ENCODE results near the gene TXLNA. TPM values are rescaled to one million over a fixed set of nuclear protein-coding genes. Genes with fewer than 3 reads are reported as not detected.
A peak's percentile ranks its signal among the peaks of the same experiment; 100 is the strongest.
"Not testable (repeated sequence)": the region's sequence is repeated elsewhere in the genome, so short reads cannot be mapped to it uniquely, and the experiment has no call there.

The TXLNA gene
- 83.8 TPM for total RNA-seq

DNA sequence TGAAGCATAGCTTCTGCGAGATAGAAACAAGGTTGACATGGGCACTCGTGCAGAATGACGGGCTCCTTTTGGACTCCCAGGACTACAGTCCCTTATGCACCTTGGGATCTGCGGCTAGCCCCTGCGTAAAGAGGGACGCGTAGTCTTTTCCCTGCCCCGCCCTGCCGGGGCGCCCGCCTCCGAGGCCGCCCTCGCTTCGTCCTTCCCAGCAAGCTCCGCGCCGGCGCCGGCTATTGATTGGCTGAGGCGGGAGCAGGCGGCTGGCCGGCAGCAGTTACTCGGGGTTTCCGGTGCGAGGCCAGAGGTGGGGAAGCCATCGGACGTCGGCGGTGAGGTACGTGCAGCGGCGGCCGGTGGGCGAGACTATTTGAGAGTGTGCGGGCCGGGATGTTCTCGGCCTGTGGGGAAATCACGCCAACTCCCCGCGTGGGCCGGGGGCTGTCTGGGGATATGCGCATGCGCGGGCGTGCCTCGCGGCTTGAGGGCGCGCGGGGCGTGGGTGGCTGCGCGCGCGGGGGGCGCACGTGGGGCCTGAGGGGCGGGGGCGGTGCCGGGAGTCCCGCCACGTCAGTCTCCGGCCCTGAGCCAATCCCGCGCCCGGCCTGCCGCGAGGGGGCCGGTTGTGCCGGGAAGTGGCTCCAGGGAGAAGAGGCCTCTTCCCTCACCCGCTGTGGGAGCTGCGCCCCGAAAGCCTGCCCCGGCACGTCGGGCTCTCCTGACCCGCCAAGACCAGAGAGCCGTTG lies at the start of gene TXLNA:
TXLNA (plus strand) TSS at position 233 of the 743 bp plus-strand sequence. CDS start 671 bp downstream, outside the sequence.
- TF ChIP-seq, protein P1, sequence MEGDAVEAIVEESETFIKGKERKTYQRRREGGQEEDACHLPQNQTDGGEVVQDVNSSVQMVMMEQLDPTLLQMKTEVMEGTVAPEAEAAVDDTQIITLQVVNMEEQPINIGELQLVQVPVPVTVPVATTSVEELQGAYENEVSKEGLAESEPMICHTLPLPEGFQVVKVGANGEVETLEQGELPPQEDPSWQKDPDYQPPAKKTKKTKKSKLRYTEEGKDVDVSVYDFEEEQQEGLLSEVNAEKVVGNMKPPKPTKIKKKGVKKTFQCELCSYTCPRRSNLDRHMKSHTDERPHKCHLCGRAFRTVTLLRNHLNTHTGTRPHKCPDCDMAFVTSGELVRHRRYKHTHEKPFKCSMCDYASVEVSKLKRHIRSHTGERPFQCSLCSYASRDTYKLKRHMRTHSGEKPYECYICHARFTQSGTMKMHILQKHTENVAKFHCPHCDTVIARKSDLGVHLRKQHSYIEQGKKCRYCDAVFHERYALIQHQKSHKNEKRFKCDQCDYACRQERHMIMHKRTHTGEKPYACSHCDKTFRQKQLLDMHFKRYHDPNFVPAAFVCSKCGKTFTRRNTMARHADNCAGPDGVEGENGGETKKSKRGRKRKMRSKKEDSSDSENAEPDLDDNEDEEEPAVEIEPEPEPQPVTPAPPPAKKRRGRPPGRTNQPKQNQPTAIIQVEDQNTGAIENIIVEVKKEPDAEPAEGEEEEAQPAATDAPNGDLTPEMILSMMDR (IDR thresholded peaks at IDR 0.05): peak in 1 of 3 experiments; percentile 36
- intact Hi-C loops (cut with DNase I): loop anchor here (1.0 to 10.0 kb wide), 7 partner anchors 21 to 165 kb away; partner anchors contain the start of genes CCDC28B, EIF3I, HDAC1 and KHDRBS1
- DNase-seq (ENCODE audit: low spot score in 2 of 2): peak; percentile 87 to 98
- H3K4me3 ChIP-seq: peak within 1 kb of the TSS; percentile 73 to 79
- H3K27me3 ChIP-seq: no peaks in the 10 kb centered on the region
- H3K36me3 ChIP-seq: peaks cover 16 to 34% of the 10 kb centered on the region in 2 donors
- peaks cover 19 to 29% of the 10 kb centered on the region in 2 donors for H3K4me1 ChIP-seq
- peak within 1 kb of the TSS; percentile 94 for H3K27ac ChIP-seq
- no peaks in the 10 kb centered on the region for H3K9me3 ChIP-seq

- DNase-seq (ENCODE audit: low spot score in 2 of 2); H3K27ac ChIP-seq; H3K9me3 ChIP-seq; H3K4me3 ChIP-seq; intact Hi-C loops (cut with DNase I); H3K27me3 ChIP-seq; H3K4me1 ChIP-seq: not testable (repeated sequence)
- peaks cover 2 to 10% of the 10 kb centered on the region in 2 donors for H3K36me3 ChIP-seq
Measured at GRCh38 chr1:32133950-32134280, 45.6 kb upstream of the TXLNA start.

GRCh38 chr1:32137111-32137510 lies 42.4 kb upstream of the TXLNA start:
- Histone ChIP-seq H3K27me3 (no peaks in the 10 kb centered on the region), H3K36me3 (peaks cover 1 to 2% of the 10 kb centered on the region in 2 donors), H3K4me1 (peaks cover 0 to 10% of the 10 kb centered on the region in 2 donors), H3K4me3 (no peak overlapping the region), H3K9me3 (no peaks in the 10 kb centered on the region), H3K27ac (no peak overlapping the region)
- intact Hi-C loops (cut with DNase I): no loop called here
- no peak for DNase-seq (ENCODE audit: low spot score in 2 of 2)
- TF ChIP-seq, protein P1 (IDR thresholded peaks at IDR 0.05): no peak

GRCh38 chr1:32138965-32139364 lies 40.5 kb upstream of the TXLNA start:
- TF ChIP-seq, protein P1 (IDR thresholded peaks at IDR 0.05): no peak
- Histone ChIP-seq H3K27me3 (no peaks in the 10 kb centered on the region), H3K4me3 (no peak overlapping the region), H3K4me1 (peaks cover 0 to 6% of the 10 kb centered on the region in 2 donors), H3K36me3 (peaks cover 0 to 2% of the 10 kb centered on the region in 2 donors), H3K27ac (no peak overlapping the region), H3K9me3 (no peaks in the 10 kb centered on the region)
- intact Hi-C loops (cut with DNase I): no loop called here
- DNase-seq (ENCODE audit: low spot score in 2 of 2): no peak

DNA sequence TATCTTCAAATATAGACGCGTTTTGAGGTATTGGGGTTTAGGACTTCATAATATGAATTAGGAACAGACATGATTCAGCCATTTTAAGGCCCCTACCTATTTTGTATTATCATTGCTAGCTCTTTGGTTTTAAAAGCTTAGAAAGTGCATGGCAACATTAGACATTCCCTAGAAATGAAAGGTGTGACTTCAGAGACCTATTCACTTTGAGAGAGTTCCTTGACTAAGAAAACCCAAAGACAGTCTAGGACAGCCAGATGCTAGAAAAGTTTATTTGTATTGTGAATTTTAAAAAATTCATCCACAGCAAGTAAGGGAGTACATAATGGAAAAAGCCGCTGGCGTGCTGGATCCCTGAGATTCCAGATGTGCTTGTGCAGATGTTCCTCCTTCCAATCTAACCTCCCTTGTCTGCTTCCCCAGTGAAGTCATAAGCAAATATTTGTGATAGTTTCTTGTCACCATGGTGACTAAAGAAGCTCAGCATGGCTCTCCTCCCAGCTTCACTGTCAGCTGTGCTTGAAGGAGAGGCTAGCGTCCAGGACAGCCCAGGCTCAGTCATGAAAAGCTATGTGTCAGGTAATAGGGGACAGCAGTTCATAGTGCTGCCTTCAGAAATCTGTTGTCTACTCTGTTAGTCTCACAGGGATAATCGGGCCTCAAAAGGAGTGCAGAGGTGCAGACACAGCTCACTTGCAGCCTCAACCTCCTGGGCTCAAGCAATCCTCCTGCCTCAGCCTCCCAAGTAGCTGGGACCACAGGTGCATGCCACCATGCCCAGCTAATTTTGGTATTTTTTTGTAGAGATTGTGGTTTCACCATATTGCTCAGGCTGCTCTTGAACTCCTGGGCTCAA lies 36.8 kb upstream of the TXLNA start:
- peak in 1 of 2 donors; percentile 66 for DNase-seq (ENCODE audit: low spot score in 2 of 2)
- Histone ChIP-seq H3K4me3 (no peak overlapping the region), H3K36me3 (peaks cover 0 to under 1% of the 10 kb centered on the region in 2 donors), H3K9me3 (no peaks in the 10 kb centered on the region), H3K27me3 (no peaks in the 10 kb centered on the region), H3K27ac (no peak overlapping the region), H3K4me1 (peaks cover 0 to 6% of the 10 kb centered on the region in 2 donors)
- TF ChIP-seq, protein P1 (IDR thresholded peaks at IDR 0.05): no peak
- intact Hi-C loops (cut with DNase I): no loop called here

GRCh38 chr1:32143302-32143695 lies 36.2 kb upstream of the TXLNA start:
- H3K4me1 ChIP-seq; H3K27me3 ChIP-seq; intact Hi-C loops (cut with DNase I); DNase-seq (ENCODE audit: low spot score in 2 of 2); H3K9me3 ChIP-seq; H3K36me3 ChIP-seq; H3K4me3 ChIP-seq; H3K27ac ChIP-seq: not testable (repeated sequence)
